Suprapubic skin (tissue), 4 donors: ENCODE data around the gene RTL5. TPM values are rescaled to one million over a fixed set of nuclear protein-coding genes. Genes with fewer than 3 reads are reported as not detected.

Experiments used
- DNase-seq, 2 donors: peaks; one replicate each; pipeline ENCODE4 v3.0.0-alpha.2; 2019; ENCODE audit warnings: low spot score in 2 of 2
- H3K27ac ChIP-seq: fragments of 200-600 bp; sonication (generic); one replicate; pipeline ENCODE4 v1.5.1; 2019
- H3K27me3 ChIP-seq: fragments of 200-600 bp; sonication (generic); one replicate; pipeline ENCODE4 v1.5.1; 2019
- H3K36me3 ChIP-seq: fragments of 200-600 bp; sonication (generic); one replicate; pipeline ENCODE4 v1.5.1; 2019
- H3K4me1 ChIP-seq: fragments of 200-600 bp; sonication (generic); one replicate; pipeline ENCODE4 v1.5.1; 2019
- H3K4me3 ChIP-seq: fragments of 200-600 bp; sonication (generic); one replicate; pipeline ENCODE4 v1.5.1; 2019; ENCODE audit warnings: mild to moderate bottlenecking
- H3K9me3 ChIP-seq: fragments of 200-600 bp; sonication (generic); one replicate; pipeline ENCODE4 v1.5.1; 2019
- EP300 ChIP-seq: sonication (generic); formaldehyde crosslinking; IDR thresholded peaks from one replicate; pipeline ENCODE4 v1.6.1; 2017; ENCODE audit warnings: antibody characterized with exemption
- POLR2A ChIP-seq, 2 donors: fragments of 450-650 bp; IDR thresholded peaks; one replicate each; pipeline ENCODE4 v1.6.1; 2017; ENCODE audit warnings: antibody characterized with exemption in 2 of 2, mild to moderate bottlenecking in 2 of 2, moderate library complexity in 2 of 2
- POLR2AphosphoS5 ChIP-seq, 3 donors: sonication (generic); formaldehyde crosslinking; IDR thresholded peaks; one replicate each; pipeline ENCODE4 v1.6.1; 2017; ENCODE audit warnings: antibody characterized with exemption in 3 of 3
- WGBS: methylation state at CpG from one replicate; pipeline ENCODE4 v1.1.5; 2018; 5-methylcytosine and 5-hydroxymethylcytosine counted together
- total RNA-seq, 4 donors: library from RNA; depleted of rRNA; stranded (reverse); fragments of >200 nt; gene quantifications; one replicate each; pipeline ENCODE4 v1.1.0, GENCODE V29; 2016
- TF ChIP-seq, protein P1 (sequence below), 2 donors: fragments of 200-600 bp in 1 of 2; fragments of 450-650 bp in 1 of 2; sonication (generic) in 1 of 2; IDR thresholded peaks; one replicate each; pipeline ENCODE4 v1.5.1; 2016 to 2019; ENCODE audit warnings: antibody characterized with exemption in 2 of 2, mild to moderate bottlenecking in 1 of 2, moderate library complexity in 1 of 2

Gene RTL5
- total RNA-seq, 4 donors from 2014 or later = 1.2 to 2.4 (median 1.3) TPM

DNA sequence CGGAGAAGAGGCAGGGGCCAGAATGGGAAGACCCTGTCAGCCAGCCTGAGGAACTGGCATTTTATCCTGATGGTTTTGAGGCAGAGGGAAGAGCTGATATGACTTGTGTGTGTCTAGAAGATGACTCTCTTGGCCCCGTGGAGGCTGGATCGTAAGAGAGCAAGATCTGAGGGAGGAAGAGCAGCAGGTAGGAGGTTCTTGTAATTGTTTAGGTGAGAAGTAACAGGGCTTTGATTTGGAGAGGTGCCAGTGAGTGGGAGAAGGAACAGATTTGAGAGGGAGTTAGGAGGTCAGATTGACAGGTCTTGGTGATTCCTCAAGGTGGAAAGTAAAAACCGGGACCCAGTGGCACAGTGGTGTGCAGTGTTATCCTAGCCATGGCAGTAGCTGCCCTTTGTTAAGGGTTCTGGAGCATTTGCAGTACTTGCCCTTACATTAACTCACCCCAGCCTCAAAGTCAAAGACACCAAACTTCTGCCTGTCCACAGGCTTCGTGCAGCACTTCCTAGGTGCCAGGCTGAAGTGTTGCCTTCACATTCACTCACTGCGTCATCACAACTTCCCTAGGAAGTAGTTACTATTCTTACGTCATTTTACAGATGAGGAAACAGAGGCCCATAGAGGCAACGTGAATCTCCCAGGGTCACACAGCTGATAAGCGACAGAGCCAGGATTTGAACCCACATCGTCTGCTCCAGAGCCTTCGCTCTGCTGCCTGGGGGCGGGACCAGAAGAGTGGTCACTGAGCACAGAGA lies 23.7 kb downstream of the RTL5 start:
- Histone ChIP-seq H3K4me1 (no peaks in the 10 kb centered on the region), H3K27ac (no peak overlapping the region), H3K4me3 (no peak overlapping the region), H3K27me3 (no peaks in the 10 kb centered on the region), H3K36me3 (no peaks in the 10 kb centered on the region), H3K9me3 (no peaks in the 10 kb centered on the region)
- TF ChIP-seq POLR2A (IDR thresholded peaks at IDR 0.05) (no peak), EP300 (no peak), POLR2AphosphoS5 (IDR thresholded peaks at IDR 0.05) (no peak)
- TF ChIP-seq, protein P1, sequence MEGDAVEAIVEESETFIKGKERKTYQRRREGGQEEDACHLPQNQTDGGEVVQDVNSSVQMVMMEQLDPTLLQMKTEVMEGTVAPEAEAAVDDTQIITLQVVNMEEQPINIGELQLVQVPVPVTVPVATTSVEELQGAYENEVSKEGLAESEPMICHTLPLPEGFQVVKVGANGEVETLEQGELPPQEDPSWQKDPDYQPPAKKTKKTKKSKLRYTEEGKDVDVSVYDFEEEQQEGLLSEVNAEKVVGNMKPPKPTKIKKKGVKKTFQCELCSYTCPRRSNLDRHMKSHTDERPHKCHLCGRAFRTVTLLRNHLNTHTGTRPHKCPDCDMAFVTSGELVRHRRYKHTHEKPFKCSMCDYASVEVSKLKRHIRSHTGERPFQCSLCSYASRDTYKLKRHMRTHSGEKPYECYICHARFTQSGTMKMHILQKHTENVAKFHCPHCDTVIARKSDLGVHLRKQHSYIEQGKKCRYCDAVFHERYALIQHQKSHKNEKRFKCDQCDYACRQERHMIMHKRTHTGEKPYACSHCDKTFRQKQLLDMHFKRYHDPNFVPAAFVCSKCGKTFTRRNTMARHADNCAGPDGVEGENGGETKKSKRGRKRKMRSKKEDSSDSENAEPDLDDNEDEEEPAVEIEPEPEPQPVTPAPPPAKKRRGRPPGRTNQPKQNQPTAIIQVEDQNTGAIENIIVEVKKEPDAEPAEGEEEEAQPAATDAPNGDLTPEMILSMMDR (IDR thresholded peaks at IDR 0.05) = no peak
- no peak for DNase-seq
- 81% methylated on average over 12 of the region's 12 CpGs for WGBS

DNA sequence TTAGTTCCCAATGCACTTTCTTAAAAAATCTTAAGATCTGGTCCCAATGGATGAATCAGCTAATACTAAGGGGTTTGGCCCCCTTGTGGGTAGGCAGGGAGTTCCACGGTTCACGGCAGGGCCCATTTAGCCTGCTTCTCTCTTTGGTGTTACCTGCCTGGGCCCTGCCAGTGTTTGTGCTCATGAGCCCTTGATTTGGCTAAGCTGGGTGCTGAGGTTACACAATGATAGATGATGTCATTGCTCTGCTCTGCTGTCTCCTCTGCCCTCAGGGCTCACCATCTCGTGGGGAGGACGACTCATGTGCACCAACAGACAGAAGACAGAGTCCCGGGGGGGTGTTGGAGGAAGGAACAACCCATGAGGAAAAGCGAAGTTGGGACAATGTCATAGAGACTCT lies 24.4 kb downstream of the RTL5 start:
- no peaks in the 10 kb centered on the region for H3K27me3 ChIP-seq
- 43% methylated on average over 6 of the region's 6 CpGs for WGBS
- no peaks in the 10 kb centered on the region for H3K36me3 ChIP-seq
- DNase-seq = no peak
- H3K9me3 ChIP-seq = no peaks in the 10 kb centered on the region
- H3K4me1 ChIP-seq = no peaks in the 10 kb centered on the region
- H3K27ac ChIP-seq = no peak overlapping the region
- TF ChIP-seq POLR2AphosphoS5 (IDR thresholded peaks at IDR 0.05) (no peak), POLR2A (IDR thresholded peaks at IDR 0.05) (no peak), EP300 (no peak)
- TF ChIP-seq, protein P1 (IDR thresholded peaks at IDR 0.05) = no peak
- no peak overlapping the region for H3K4me3 ChIP-seq

DNA sequence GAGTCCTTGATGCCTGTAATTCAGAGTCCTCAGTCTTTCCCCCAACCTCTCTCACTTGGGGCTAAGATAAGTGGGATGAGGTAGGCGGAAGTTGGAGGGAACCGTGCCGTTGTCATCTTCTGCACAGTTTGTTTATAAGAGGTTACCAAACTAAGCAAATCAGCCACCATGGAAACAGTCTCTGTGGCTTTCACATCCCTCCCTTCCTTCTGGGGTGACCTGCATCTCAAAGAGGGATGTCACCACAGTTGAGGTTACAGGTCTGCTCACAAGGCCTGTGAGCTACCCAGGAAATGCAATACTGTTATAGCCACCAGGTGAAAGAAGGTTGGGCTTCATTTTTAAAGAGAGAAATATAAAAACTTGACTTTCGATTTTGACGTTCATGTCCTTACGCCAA lies 26.3 kb downstream of the RTL5 start:
- Histone ChIP-seq H3K36me3 (no peaks in the 10 kb centered on the region), H3K9me3 (no peaks in the 10 kb centered on the region), H3K27me3 (no peaks in the 10 kb centered on the region), H3K27ac (no peak overlapping the region), H3K4me3 (no peak overlapping the region), H3K4me1 (no peaks in the 10 kb centered on the region)
- no peak for DNase-seq
- TF ChIP-seq, protein P1 (IDR thresholded peaks at IDR 0.05) = no peak
- TF ChIP-seq POLR2AphosphoS5 (IDR thresholded peaks at IDR 0.05) = no peak
- TF ChIP-seq EP300 = no peak
- no peak for TF ChIP-seq POLR2A (IDR thresholded peaks at IDR 0.05)
- 77% methylated on average over 6 of the region's 6 CpGs for WGBS

DNA sequence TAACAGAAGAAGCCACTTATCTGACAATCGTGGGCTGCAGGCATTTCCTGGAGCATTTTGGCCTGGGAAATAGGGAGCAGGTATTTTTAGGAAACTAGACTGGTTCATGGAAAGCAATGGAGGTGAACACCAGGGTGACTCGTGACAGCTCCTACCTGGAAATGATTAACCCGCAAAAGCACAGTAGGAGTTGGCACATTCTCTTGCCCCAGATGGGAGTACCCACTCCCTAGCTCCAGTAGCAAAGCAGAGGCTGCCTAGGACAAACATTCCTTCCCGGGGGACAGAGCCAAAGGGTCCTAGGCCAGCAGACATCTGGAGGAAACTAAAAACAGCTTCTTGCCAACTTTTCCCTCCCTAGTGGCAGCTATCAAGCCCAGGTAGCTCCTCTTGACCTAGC lies 29.0 kb downstream of the RTL5 start:
- Histone ChIP-seq H3K4me1 (no peaks in the 10 kb centered on the region), H3K27me3 (no peaks in the 10 kb centered on the region), H3K9me3 (no peaks in the 10 kb centered on the region), H3K27ac (no peak overlapping the region), H3K36me3 (no peaks in the 10 kb centered on the region), H3K4me3 (no peak overlapping the region)
- DNase-seq = no peak
- WGBS = 60% methylated on average over 4 of the region's 4 CpGs
- TF ChIP-seq POLR2A (IDR thresholded peaks at IDR 0.05) = no peak

DNA sequence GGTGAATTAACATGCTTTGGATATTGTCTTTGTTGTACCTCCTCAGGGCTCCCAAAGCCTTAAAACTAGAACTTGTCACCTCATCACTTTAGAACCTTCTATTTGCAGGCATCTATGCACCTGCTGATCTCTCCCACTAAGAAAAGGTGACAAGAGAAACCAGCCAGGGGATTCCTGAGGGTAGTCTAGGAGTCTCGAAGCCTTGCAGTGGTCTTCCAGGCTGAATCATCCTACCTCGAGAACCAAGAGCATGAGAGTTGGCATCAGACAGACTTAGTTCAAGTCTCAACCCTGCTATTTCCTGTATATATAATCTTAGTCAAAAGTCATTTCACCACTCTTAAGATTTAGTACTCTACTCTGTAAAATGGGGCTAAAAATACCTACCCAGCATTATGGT lies 29.6 kb downstream of the RTL5 start:
- WGBS = 52% methylated on average over 2 of the region's 2 CpGs
- H3K4me3 ChIP-seq = no peak overlapping the region
- H3K27ac ChIP-seq = no peak overlapping the region
- no peaks in the 10 kb centered on the region for H3K4me1 ChIP-seq
- TF ChIP-seq, protein P1 (IDR thresholded peaks at IDR 0.05) = no peak
- TF ChIP-seq POLR2A (IDR thresholded peaks at IDR 0.05) (no peak), EP300 (no peak), POLR2AphosphoS5 (IDR thresholded peaks at IDR 0.05) (no peak)
- DNase-seq = no peak
- H3K9me3 ChIP-seq = no peaks in the 10 kb centered on the region
- H3K36me3 ChIP-seq = no peaks in the 10 kb centered on the region
- H3K27me3 ChIP-seq = no peaks in the 10 kb centered on the region
